Left ventricle myocardium inferior (tissue), 1 donor: ENCODE results near the gene PRICKLE2. TPM values are rescaled to one million over a fixed set of nuclear protein-coding genes. Genes with fewer than 3 reads are reported as not detected.

ENCODE experiments used
- DNase-seq: peaks from one replicate; pipeline ENCODE4 v3.0.0-alpha.2; 2020
- H3K27ac ChIP-seq: fragments of 200-600 bp; replicated peaks from 2 replicates; pipeline ENCODE4 v1.8.0; 2021
- H3K27me3 ChIP-seq: fragments of 200-600 bp; 2 replicates; pipeline ENCODE4 v1.8.0; 2021; ENCODE audit warnings: low read depth
- H3K36me3 ChIP-seq: fragments of 200-600 bp; 2 replicates; pipeline ENCODE4 v1.8.0; 2021
- H3K4me1 ChIP-seq: fragments of 200-600 bp; 2 replicates; pipeline ENCODE4 v1.8.0; 2021
- H3K4me3 ChIP-seq: fragments of 200-600 bp; 2 replicates; pipeline ENCODE4 v1.8.0; 2021; ENCODE audit warnings: mild to moderate bottlenecking, moderate library complexity
- H3K9me3 ChIP-seq: fragments of 200-600 bp; replicated peaks from 2 replicates; pipeline ENCODE4 v1.8.0; 2021
- intact Hi-C: fragments of 100-400 bp; cut with micrococcal nuclease; formaldehyde crosslinking; loops from one replicate; pipeline ENCODE4 v1.11.0; 2022
- total RNA-seq: library from RNA; stranded (reverse); fragmentation: NEBNext Ultra II Directional; extraction: Animal tissue kit (Norgen Biotek cat#: 25700); gene quantifications from one replicate; pipeline ENCODE4 v1.2.1, GENCODE V29; 2021
- TF ChIP-seq, protein P1 (sequence below): fragments of 200-600 bp; IDR thresholded peaks from 2 replicates; pipeline ENCODE4 v1.8.0; 2021; ENCODE audit warnings: antibody characterized with exemption, mild to moderate bottlenecking, borderline replicate concordance
- donor health status: DM: no; HTN: yes; CAD: no; lungs with severe emphysema.

The PRICKLE2 gene
- total RNA-seq, 1 donor from 2014 or later = 8.7 TPM

DNA sequence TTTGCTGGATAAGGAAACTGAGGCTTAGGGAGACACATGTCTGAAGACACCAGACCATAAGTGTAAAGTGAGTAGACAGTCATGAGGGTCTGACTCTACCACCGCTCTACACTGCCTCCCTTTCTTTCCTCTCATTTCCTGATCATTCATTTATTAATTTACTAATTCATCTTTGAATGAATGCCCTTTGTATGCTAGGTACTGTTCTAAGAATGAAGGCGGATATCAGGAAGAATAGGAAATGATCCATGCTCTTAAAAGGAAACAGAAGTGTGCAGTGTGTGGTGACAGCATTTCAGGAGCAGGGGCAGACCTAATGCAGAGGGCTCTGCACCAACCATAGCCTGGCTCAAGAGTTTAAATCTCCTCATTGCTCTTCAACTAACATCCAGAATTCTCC is 170.2 kb downstream of the PRICKLE2 start:
- intact Hi-C loops = no loop called here

DNA sequence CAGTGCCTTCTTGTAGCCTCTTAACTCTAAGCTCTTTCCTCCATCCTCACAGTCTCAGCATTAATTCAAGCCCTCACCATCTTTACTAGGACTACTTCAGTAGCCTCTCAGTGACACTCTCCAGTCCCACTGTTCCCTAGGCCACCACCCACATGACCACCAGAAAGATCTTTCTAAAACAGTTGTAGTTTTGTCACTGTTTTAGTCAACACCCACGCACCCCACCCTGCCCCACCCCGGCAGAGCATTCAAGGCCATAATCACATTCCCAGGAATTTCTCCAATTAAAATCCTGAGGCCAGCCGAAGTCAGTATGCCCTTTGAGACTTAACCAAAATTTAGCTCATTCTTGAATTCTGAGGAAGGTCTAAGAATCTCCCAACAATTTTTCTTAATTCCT is 170.8 kb downstream of the PRICKLE2 start:
- Histone ChIP-seq H3K4me1 (peaks cover 16% of the 10 kb centered on the region), H3K9me3 (no peaks in the 10 kb centered on the region), H3K36me3 (no peaks in the 10 kb centered on the region), H3K27ac (no peak overlapping the region), H3K27me3 (no peaks in the 10 kb centered on the region), H3K4me3 (no peak overlapping the region)
- DNase-seq = no peak
- TF ChIP-seq, protein P1, sequence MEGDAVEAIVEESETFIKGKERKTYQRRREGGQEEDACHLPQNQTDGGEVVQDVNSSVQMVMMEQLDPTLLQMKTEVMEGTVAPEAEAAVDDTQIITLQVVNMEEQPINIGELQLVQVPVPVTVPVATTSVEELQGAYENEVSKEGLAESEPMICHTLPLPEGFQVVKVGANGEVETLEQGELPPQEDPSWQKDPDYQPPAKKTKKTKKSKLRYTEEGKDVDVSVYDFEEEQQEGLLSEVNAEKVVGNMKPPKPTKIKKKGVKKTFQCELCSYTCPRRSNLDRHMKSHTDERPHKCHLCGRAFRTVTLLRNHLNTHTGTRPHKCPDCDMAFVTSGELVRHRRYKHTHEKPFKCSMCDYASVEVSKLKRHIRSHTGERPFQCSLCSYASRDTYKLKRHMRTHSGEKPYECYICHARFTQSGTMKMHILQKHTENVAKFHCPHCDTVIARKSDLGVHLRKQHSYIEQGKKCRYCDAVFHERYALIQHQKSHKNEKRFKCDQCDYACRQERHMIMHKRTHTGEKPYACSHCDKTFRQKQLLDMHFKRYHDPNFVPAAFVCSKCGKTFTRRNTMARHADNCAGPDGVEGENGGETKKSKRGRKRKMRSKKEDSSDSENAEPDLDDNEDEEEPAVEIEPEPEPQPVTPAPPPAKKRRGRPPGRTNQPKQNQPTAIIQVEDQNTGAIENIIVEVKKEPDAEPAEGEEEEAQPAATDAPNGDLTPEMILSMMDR = no peak
- intact Hi-C loops = no loop called here

More for the DNA sequence above, 170.2 kb downstream of the PRICKLE2 start:
- Histone ChIP-seq H3K36me3 (no peaks in the 10 kb centered on the region), H3K9me3 (no peaks in the 10 kb centered on the region), H3K27me3 (no peaks in the 10 kb centered on the region), H3K27ac (no peak overlapping the region), H3K4me3 (no peak overlapping the region), H3K4me1 (peaks cover 16% of the 10 kb centered on the region)
- TF ChIP-seq, protein P1 = no peak
- no peak for DNase-seq

DNA sequence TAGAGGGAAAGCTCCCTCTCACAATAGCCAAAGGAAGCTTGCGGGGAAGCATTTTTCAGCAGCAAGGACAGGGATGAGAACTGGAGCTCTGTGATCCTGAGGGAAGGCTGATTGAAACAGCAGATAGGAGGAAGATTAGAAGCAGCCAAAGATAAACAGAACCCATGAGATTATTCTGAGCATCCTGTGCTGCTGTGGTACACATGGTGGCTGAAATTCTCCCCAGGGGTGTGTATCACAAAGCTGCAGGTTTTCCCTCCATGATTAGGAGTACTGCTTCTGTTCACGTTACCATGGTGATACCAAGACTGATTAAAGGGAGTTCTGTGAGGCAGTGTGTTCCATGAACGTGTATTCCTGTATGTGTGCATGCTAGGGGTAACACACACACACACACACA is 171.7 kb downstream of the PRICKLE2 start:
- DNase-seq = no peak
- intact Hi-C loops = no loop called here
- Histone ChIP-seq H3K27me3 (no peaks in the 10 kb centered on the region), H3K27ac (no peak overlapping the region), H3K4me3 (no peak overlapping the region), H3K4me1 (peaks cover 14% of the 10 kb centered on the region), H3K9me3 (no peaks in the 10 kb centered on the region), H3K36me3 (no peaks in the 10 kb centered on the region)
- TF ChIP-seq, protein P1 = no peak

DNA sequence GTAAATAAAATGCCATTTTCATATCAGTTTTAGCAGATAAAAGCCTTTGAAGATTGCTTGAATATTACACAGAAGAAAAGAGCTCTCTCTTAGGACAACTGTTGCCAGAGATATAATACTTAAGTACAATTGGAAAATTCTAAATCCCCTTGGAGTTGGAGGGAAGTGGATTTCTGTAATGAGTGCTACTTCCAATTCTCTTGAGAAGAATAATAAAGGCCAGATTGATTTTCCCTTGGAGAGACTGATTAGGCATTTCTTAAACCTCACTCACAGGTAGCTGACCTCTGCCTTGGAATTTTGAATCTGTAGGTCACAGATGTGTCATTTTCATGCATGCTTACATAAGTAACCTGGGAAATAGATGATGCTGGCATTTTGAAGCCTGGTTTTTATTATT is 172.1 kb downstream of the PRICKLE2 start:
- no peaks in the 10 kb centered on the region for H3K9me3 ChIP-seq
- no peaks in the 10 kb centered on the region for H3K36me3 ChIP-seq
- DNase-seq = no peak
- no peaks in the 10 kb centered on the region for H3K27me3 ChIP-seq
- H3K27ac ChIP-seq = no peak overlapping the region
- intact Hi-C loops = no loop called here
- H3K4me3 ChIP-seq = no peak overlapping the region
- TF ChIP-seq, protein P1 = no peak
- H3K4me1 ChIP-seq = peaks cover 12% of the 10 kb centered on the region

DNA sequence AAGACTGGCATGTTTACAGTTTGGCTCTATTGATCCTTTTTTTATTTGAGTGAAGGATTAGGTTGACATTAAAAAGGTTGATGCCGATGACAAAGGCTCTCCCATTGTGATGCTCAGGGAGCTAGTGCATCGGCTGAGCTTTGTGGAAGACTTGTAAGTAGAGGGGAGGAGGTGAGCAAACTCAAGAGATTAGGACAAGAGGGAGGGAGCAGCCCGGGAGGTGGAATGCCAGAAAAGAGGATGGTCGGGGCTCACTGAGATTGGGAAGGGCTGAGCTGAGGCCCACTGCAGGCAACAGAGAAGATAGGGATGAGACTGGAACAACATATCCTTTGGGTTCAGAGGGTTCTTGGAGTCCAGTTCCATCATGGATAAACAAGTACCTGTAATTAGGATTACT is 175.4 kb downstream of the PRICKLE2 start:
- intact Hi-C loops = no loop called here
- Histone ChIP-seq H3K27ac (no peak overlapping the region), H3K9me3 (no peaks in the 10 kb centered on the region), H3K36me3 (no peaks in the 10 kb centered on the region), H3K27me3 (no peaks in the 10 kb centered on the region), H3K4me3 (no peak overlapping the region), H3K4me1 (peaks cover 12% of the 10 kb centered on the region)
- no peak for DNase-seq
- TF ChIP-seq, protein P1 = no peak

DNA sequence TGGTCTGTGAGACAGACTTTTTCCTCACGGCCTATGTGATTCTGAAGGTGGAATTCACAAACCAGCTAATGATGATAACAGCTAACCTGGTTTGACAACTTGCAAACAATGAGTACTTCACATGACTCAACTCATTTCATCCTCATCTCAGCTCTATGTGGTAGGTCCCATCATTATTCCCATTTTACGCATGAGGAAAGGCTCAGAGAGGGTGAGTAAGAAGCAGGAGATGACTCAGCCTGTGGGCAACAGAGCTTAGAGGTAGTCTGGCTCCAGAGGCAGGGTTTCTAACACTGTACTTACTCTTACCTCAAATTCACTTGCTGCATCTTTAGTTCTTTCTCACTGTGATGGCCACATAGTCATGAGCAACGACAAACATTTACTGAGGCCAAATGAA is 176.1 kb downstream of the PRICKLE2 start:
- H3K27ac ChIP-seq = no peak overlapping the region
- TF ChIP-seq, protein P1 = no peak
- DNase-seq = no peak
- H3K4me1 ChIP-seq = peaks cover 8% of the 10 kb centered on the region
- H3K36me3 ChIP-seq = no peaks in the 10 kb centered on the region
- no peaks in the 10 kb centered on the region for H3K9me3 ChIP-seq
- H3K4me3 ChIP-seq = no peak overlapping the region
- no peaks in the 10 kb centered on the region for H3K27me3 ChIP-seq
- intact Hi-C loops = no loop called here
